ENCODE data around the gene DNAH9. TPM values are rescaled to one million over a fixed set of nuclear protein-coding genes. Genes with fewer than 3 reads are reported as not detected.

DNAH9 gene
- total and polyA plus RNA-seq, 2 donors (not counting 1 experiment from before 2014, with no cell fraction given): not detected

GRCh38 chr17:11901931-11902330, 303.7 kb downstream of the DNAH9 start:
- Histone ChIP-seq H3K36me3 (replicated peaks in 1 of 2; ENCODE audit: control extremely low read depth in 1 of 2, control insufficient read depth in 1 of 2, extremely low read depth in 1 of 2, insufficient read depth in 2 of 2, low read length in 1 of 2) (no peaks in the 10 kb centered on the region), H3K27ac (ENCODE audit: low read length in 2 of 2) (no peak overlapping the region), H2AFZ (ENCODE audit: insufficient read depth, low read depth, low read length, poor library complexity, severe bottlenecking) (no peak overlapping the region), H3K79me2 (ENCODE audit: control insufficient read depth, insufficient read depth, low read length) (no peaks in the 10 kb centered on the region), H4K20me1 (ENCODE audit: control insufficient read depth, insufficient read depth, low read length, poor library complexity, severe bottlenecking) (no peaks in the 10 kb centered on the region), H3K9ac (ENCODE audit: low read length) (no peak overlapping the region), H3K27me3 (replicated peaks in 1 of 4; ENCODE audit: control extremely low read depth in 1 of 4, control insufficient read depth in 3 of 4, insufficient read depth in 4 of 4, low read length in 3 of 4) (no peaks in the 10 kb centered on the region), H3K4me1 (ENCODE audit: control insufficient read depth in 2 of 2, insufficient read depth in 2 of 2, low read length in 2 of 2) (no peaks in the 10 kb centered on the region), H3K9me3 (ENCODE audit: control extremely low read depth in 1 of 3, control insufficient read depth in 2 of 3, insufficient read depth in 1 of 3, low read length in 2 of 3) (peaks cover 0 to 5% (median 0%) of the 10 kb centered on the region in 3 donors), H3K4me2 (replicated peaks; ENCODE audit: low read depth, low read length, poor library complexity, severe bottlenecking) (no peak overlapping the region), H3K4me3 (ENCODE audit: control extremely low read depth in 1 of 5, extremely low read depth in 1 of 5, insufficient read depth in 1 of 5, low read depth in 2 of 5, low read length in 4 of 5) (no peak overlapping the region)
- ChIA-PET POLR2A (no interaction called here), CTCF (no interaction called here)
- Mint-ChIP-seq H3K9me3 (ENCODE audit: insufficient read depth) (no peaks in the 10 kb centered on the region), H3K27me3 (peaks cover 10% of the 10 kb centered on the region), H3K27ac (no peak overlapping the region), H3K4me3 (no peak overlapping the region), H3K4me1 (no peaks in the 10 kb centered on the region)
- TF ChIP-seq CTCF (IDR thresholded peaks at IDR 0.05) (no peak), EZH2 (IDR thresholded peaks at IDR 0.05; ENCODE audit: borderline replicate concordance, insufficient read depth, low read depth, low read length, poor library complexity, severe bottlenecking) (no peak)
- DNase-seq (no peak), ATAC-seq (ENCODE audit: low read depth) (no peak)
- WGBS (ENCODE audit: insufficient coverage): 60% methylated on average over 1 of the region's 2 CpGs
- intact Hi-C loops (cut with micrococcal nuclease): no loop called here

- Histone ChIP-seq H3K36me3 (replicated peaks in 1 of 2; ENCODE audit: control extremely low read depth in 1 of 2, control insufficient read depth in 1 of 2, extremely low read depth in 1 of 2, insufficient read depth in 2 of 2, low read length in 1 of 2) (no peaks in the 10 kb centered on the region), H3K4me1 (ENCODE audit: control insufficient read depth in 2 of 2, insufficient read depth in 2 of 2, low read length in 2 of 2) (no peaks in the 10 kb centered on the region), H3K4me2 (replicated peaks; ENCODE audit: low read depth, low read length, poor library complexity, severe bottlenecking) (no peak overlapping the region), H4K20me1 (ENCODE audit: control insufficient read depth, insufficient read depth, low read length, poor library complexity, severe bottlenecking) (no peaks in the 10 kb centered on the region), H3K4me3 (ENCODE audit: control extremely low read depth in 1 of 5, extremely low read depth in 1 of 5, insufficient read depth in 1 of 5, low read depth in 2 of 5, low read length in 4 of 5) (no peak overlapping the region), H3K9me3 (ENCODE audit: control extremely low read depth in 1 of 3, control insufficient read depth in 2 of 3, insufficient read depth in 1 of 3, low read length in 2 of 3) (peaks cover 11 to 16% (median 12%) of the 10 kb centered on the region in 3 donors), H3K27ac (ENCODE audit: low read length in 2 of 2) (no peak overlapping the region), H3K79me2 (ENCODE audit: control insufficient read depth, insufficient read depth, low read length) (no peaks in the 10 kb centered on the region), H3K27me3 (replicated peaks in 1 of 4; ENCODE audit: control extremely low read depth in 1 of 4, control insufficient read depth in 3 of 4, insufficient read depth in 4 of 4, low read length in 3 of 4) (no peaks in the 10 kb centered on the region), H2AFZ (ENCODE audit: insufficient read depth, low read depth, low read length, poor library complexity, severe bottlenecking) (peak overlapping the region; percentile 26), H3K9ac (ENCODE audit: low read length) (no peak overlapping the region)
- no peak for DNase-seq
- no peaks in the 10 kb centered on the region for H3K4me1 Mint-ChIP-seq
- H3K27me3 Mint-ChIP-seq: no peaks in the 10 kb centered on the region
- intact Hi-C loops (cut with micrococcal nuclease): no loop called here
- POLR2A ChIA-PET: no interaction called here
- peaks cover 6% of the 10 kb centered on the region for H3K9me3 Mint-ChIP-seq (ENCODE audit: insufficient read depth)
- ATAC-seq (ENCODE audit: low read depth): no peak
- H3K4me3 Mint-ChIP-seq: no peak overlapping the region
- H3K27ac Mint-ChIP-seq: no peak overlapping the region
- CTCF ChIA-PET: no interaction called here
- TF ChIP-seq EZH2 (IDR thresholded peaks at IDR 0.05; ENCODE audit: borderline replicate concordance, insufficient read depth, low read depth, low read length, poor library complexity, severe bottlenecking): no peak
- TF ChIP-seq CTCF (IDR thresholded peaks at IDR 0.05): no peak
- WGBS (ENCODE audit: insufficient coverage): 40% methylated on average over 3 of the region's 7 CpGs
Observed at GRCh38 chr17:11908711-11909146, 310.5 kb downstream of the DNAH9 start.
